Measurements from ENCODE around the gene ANO10. TPM values are rescaled to one million over a fixed set of nuclear protein-coding genes. Genes with fewer than 3 reads are reported as not detected.

The ANO10 gene
- total RNA-seq, 1 experiment from 2014 or later: 15.0 TPM

DNA sequence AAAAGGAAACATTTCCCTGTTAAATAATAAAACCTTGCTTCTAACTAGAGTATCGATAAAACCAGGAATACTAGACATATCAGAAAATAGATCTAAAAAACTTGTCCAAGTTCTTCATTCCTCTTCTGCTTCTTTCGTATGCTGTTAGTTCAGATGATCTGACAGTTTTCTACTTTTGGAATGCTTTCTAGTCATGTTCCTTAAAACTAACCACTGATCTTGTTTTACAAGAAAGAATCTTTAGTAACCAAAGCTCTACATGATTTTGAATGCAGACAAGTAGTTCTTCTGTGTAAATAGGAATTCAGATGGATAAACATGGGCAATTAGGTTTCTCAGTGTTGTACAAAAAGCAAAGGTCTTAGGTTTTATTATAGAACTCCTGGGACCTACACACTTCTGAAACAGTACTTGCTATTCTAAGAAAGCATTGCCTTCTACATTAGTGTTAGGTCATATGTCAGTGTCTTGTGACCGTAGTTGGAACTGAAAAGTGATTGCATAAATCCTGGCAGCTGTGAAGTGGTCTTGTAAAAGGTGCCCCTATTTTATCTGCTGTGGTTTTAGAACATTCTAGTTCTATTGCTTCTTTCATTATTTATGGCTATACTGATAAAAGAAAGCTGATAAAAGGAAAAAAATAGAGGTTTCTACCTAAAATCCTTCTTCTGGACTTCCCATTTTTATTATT is 294.8 kb downstream of the ANO10 start:
- CTCF ChIA-PET: interaction anchor here (2.2 kb wide), 1 partner anchor 171 kb away, joined by 6 read pairs; no protein-coding TSS in a partner anchor

DNA sequence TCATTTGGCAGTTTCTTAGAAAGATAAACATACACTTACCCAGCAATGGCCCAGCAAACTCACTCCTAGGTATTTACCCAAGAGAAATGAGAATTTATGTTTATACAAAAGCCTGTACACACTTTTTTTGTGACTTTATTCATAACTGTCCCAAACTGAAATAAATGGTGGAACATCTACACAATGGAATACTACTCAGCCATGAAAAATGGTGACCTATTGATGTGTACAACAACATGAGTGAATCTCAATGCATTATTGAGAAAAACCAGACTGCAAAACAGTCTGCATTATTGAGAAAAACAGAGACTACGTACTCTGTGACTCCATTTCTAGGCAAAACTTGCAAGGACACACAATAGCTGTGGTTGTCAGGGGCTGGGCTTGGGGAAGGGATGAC is 298.3 kb downstream of the ANO10 start:
- Mint-ChIP-seq H3K4me1 (ENCODE audit: insufficient read depth, unreplicated experiment) (peaks cover 18% of the 10 kb centered on the region), H3K27ac (ENCODE audit: low read depth, unreplicated experiment) (no peak overlapping the region), H3K27me3 (ENCODE audit: insufficient read depth, unreplicated experiment) (no peaks in the 10 kb centered on the region), H3K36me3 (ENCODE audit: insufficient read depth, unreplicated experiment) (peaks cover 12% of the 10 kb centered on the region), H3K9me3 (ENCODE audit: unreplicated experiment) (no peaks in the 10 kb centered on the region), H3K4me3 (ENCODE audit: unreplicated experiment) (no peak overlapping the region)
- POLR2A ChIA-PET: no interaction called here
- CTCF ChIA-PET: no interaction called here
- DNase-seq (ENCODE audit: unreplicated experiment): no peak
- BruUV-seq (replicated peaks): no TSS peak
- TF ChIP-seq, protein P1, sequence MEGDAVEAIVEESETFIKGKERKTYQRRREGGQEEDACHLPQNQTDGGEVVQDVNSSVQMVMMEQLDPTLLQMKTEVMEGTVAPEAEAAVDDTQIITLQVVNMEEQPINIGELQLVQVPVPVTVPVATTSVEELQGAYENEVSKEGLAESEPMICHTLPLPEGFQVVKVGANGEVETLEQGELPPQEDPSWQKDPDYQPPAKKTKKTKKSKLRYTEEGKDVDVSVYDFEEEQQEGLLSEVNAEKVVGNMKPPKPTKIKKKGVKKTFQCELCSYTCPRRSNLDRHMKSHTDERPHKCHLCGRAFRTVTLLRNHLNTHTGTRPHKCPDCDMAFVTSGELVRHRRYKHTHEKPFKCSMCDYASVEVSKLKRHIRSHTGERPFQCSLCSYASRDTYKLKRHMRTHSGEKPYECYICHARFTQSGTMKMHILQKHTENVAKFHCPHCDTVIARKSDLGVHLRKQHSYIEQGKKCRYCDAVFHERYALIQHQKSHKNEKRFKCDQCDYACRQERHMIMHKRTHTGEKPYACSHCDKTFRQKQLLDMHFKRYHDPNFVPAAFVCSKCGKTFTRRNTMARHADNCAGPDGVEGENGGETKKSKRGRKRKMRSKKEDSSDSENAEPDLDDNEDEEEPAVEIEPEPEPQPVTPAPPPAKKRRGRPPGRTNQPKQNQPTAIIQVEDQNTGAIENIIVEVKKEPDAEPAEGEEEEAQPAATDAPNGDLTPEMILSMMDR (IDR thresholded peaks at IDR 0.05; ENCODE audit: unreplicated experiment): no peak
- intact Hi-C loops (cut with micrococcal nuclease): no loop called here

More for the DNA sequence above, 294.8 kb downstream of the ANO10 start:
- POLR2A ChIA-PET: interaction anchor here (0.6 kb wide), 1 partner anchor 26 kb away, joined by 4 read pairs; no protein-coding TSS in a partner anchor
- peak overlapping the region; percentile 54 for H3K27ac Mint-ChIP-seq (ENCODE audit: low read depth, unreplicated experiment)
- no peaks in the 10 kb centered on the region for H3K27me3 Mint-ChIP-seq (ENCODE audit: insufficient read depth, unreplicated experiment)
- TF ChIP-seq, protein P1 (IDR thresholded peaks at IDR 0.05; ENCODE audit: unreplicated experiment): no peak
- intact Hi-C loops (cut with micrococcal nuclease): no loop called here
- peaks cover 12% of the 10 kb centered on the region for H3K4me1 Mint-ChIP-seq (ENCODE audit: insufficient read depth, unreplicated experiment)
- H3K4me3 Mint-ChIP-seq (ENCODE audit: unreplicated experiment): no peak overlapping the region
- DNase-seq (ENCODE audit: unreplicated experiment): no peak
- BruUV-seq (replicated peaks): no TSS peak
- no peaks in the 10 kb centered on the region for H3K9me3 Mint-ChIP-seq (ENCODE audit: unreplicated experiment)
- H3K36me3 Mint-ChIP-seq (ENCODE audit: insufficient read depth, unreplicated experiment): peaks cover 11% of the 10 kb centered on the region

- intact Hi-C loops (cut with micrococcal nuclease): no loop called here
- no peak for DNase-seq (ENCODE audit: unreplicated experiment)
- ChIA-PET CTCF (interaction anchor here (0.6 to 0.8 kb wide), 3 partner anchors 18 to 183 kb away, joined by 3 to 4 read pairs (median 3); no protein-coding TSS in a partner anchor), POLR2A (interaction anchor here (0.5 to 1.4 kb wide), 3 partner anchors 34 to 154 kb away, joined by 3 to 5 read pairs (median 3); partner anchors contain the start of gene SNRK)
- H3K27me3 Mint-ChIP-seq (ENCODE audit: insufficient read depth, unreplicated experiment): no peaks in the 10 kb centered on the region
- H3K27ac Mint-ChIP-seq (ENCODE audit: low read depth, unreplicated experiment): no peak overlapping the region
- no peaks in the 10 kb centered on the region for H3K9me3 Mint-ChIP-seq (ENCODE audit: unreplicated experiment)
- H3K4me1 Mint-ChIP-seq (ENCODE audit: insufficient read depth, unreplicated experiment): peaks cover 21% of the 10 kb centered on the region
- BruUV-seq (replicated peaks): no TSS peak
- peaks cover 17% of the 10 kb centered on the region for H3K36me3 Mint-ChIP-seq (ENCODE audit: insufficient read depth, unreplicated experiment)
- no peak overlapping the region for H3K4me3 Mint-ChIP-seq (ENCODE audit: unreplicated experiment)
- TF ChIP-seq, protein P1 (IDR thresholded peaks at IDR 0.05; ENCODE audit: unreplicated experiment): no peak
Observed at GRCh38 chr3:43320288-43320687, 301.5 kb downstream of the ANO10 start.

DNA sequence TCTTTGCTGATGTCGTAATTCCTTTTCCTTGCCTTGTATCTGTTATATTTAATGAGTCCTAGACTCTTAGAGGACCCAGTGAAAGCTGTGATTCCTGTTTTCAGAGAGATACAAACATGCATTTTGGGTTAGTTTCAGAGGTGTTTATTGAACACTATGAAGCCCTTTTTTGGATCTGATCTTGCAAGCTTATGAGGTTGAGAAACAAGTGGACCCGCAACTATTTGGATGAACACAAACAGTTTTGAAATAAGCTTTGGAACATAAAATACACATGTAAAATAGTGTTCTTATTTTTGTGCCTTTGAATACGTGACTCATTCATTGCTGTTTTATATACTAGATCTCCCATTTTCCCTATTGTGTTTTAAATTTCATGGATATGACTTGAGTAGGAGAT is 302.0 kb downstream of the ANO10 start:
- H3K4me1 Mint-ChIP-seq (ENCODE audit: insufficient read depth, unreplicated experiment): peaks cover 21% of the 10 kb centered on the region
- H3K27ac Mint-ChIP-seq (ENCODE audit: low read depth, unreplicated experiment): no peak overlapping the region
- H3K27me3 Mint-ChIP-seq (ENCODE audit: insufficient read depth, unreplicated experiment): no peaks in the 10 kb centered on the region
- ChIA-PET CTCF (interaction anchor here (0.6 to 0.7 kb wide), 4 partner anchors 18 to 358 kb away, joined by 3 to 4 read pairs (median 3); no protein-coding TSS in a partner anchor), POLR2A (interaction anchor here (0.5 to 1.1 kb wide), 2 partner anchors 141 to 154 kb away, joined by 3 read pairs; no protein-coding TSS in a partner anchor)
- H3K36me3 Mint-ChIP-seq (ENCODE audit: insufficient read depth, unreplicated experiment): peaks cover 17% of the 10 kb centered on the region
- no peak overlapping the region for H3K4me3 Mint-ChIP-seq (ENCODE audit: unreplicated experiment)
- TF ChIP-seq, protein P1 (IDR thresholded peaks at IDR 0.05; ENCODE audit: unreplicated experiment): no peak
- no TSS peak for BruUV-seq (replicated peaks)
- intact Hi-C loops (cut with micrococcal nuclease): no loop called here
- no peaks in the 10 kb centered on the region for H3K9me3 Mint-ChIP-seq (ENCODE audit: unreplicated experiment)
- no peak for DNase-seq (ENCODE audit: unreplicated experiment)

Measured in MCF 10A (cell line).